Fibroblast of lung (primary cell): ENCODE results near the gene ABCG8.

Experiments
- EZH2 ChIP-seq: IDR thresholded peaks from 2 replicates; pipeline ENCODE4 v1.5.1; 2012; ENCODE audit warnings: low read length, control low read depth, mild to moderate bottlenecking; ENCODE audit errors: missing control alignments
- TF ChIP-seq, protein P1 (sequence below), 2 donors: IDR thresholded peaks in 1 of 2; conservative IDR thresholded peaks in 1 of 2; 1 replicate in 1 of 2; 2 replicates in 1 of 2; pipeline ENCODE4 v1.5.1; 2011 to 2012; ENCODE audit warnings: low read length in 2 of 2, control low read depth in 1 of 2, inconsistent platforms in 1 of 2, low read depth in 1 of 2, mild to moderate bottlenecking in 1 of 2

GRCh38 chr2:43839776-43840564, 1.2 kb downstream of the ABCG8 start:
- TF ChIP-seq, protein P1, sequence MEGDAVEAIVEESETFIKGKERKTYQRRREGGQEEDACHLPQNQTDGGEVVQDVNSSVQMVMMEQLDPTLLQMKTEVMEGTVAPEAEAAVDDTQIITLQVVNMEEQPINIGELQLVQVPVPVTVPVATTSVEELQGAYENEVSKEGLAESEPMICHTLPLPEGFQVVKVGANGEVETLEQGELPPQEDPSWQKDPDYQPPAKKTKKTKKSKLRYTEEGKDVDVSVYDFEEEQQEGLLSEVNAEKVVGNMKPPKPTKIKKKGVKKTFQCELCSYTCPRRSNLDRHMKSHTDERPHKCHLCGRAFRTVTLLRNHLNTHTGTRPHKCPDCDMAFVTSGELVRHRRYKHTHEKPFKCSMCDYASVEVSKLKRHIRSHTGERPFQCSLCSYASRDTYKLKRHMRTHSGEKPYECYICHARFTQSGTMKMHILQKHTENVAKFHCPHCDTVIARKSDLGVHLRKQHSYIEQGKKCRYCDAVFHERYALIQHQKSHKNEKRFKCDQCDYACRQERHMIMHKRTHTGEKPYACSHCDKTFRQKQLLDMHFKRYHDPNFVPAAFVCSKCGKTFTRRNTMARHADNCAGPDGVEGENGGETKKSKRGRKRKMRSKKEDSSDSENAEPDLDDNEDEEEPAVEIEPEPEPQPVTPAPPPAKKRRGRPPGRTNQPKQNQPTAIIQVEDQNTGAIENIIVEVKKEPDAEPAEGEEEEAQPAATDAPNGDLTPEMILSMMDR (conservative IDR thresholded peaks at IDR 0.05 in 1 of 2, IDR thresholded peaks at IDR 0.05 in 1 of 2; ENCODE audit: low read depth in 1 of 2, low read length in 2 of 2): no peak
- no peak for TF ChIP-seq EZH2
